Measurements from ENCODE around the gene WDR7.

Gene WDR7

GRCh38 chr18:56936457-56936856, 285.3 kb downstream of the WDR7 start:
- H3K36me3 ChIP-seq (ENCODE audit: control insufficient read depth, insufficient read depth, low read length) = no peaks in the 10 kb centered on the region
- no peaks in the 10 kb centered on the region for H3K27me3 ChIP-seq (ENCODE audit: control insufficient read depth, insufficient read depth, low read length, poor library complexity, severe bottlenecking)
- WGBS, 2 experiments = 85 to 90% methylated on average over 1 of the region's 1 CpG

DNA sequence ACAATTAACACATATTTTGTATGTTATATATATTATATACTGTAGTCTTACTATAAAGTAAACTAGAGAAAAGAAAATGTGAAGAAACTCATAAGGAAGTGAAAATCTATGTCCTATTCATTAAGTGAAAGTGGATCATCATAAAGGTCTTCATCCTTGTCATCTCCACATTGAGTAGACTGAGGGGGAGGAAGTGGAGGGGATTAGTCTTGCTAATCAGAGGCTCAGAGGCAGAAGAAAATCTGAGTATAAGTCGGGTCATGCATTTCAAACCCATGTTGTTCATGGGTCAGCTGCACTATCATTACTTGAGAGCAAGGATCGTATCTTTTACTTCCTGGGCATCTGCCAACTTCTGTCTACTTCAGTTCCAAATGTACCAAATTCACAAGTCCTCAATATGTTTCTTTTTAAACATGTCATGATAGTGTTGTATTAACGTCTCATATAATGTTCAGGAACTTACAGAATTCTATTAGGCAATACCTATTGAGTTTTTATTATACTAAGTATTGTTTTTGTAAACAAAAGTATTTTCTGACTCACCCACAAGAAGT, 286.8 kb downstream of the WDR7 start:
- 93 to 95% methylated on average over 2 to 3 of the region's 3 CpGs for WGBS, 2 experiments
- no peak overlapping the region for H3K4me3 ChIP-seq (ENCODE audit: insufficient read depth, low read depth, low read length)
- no peaks in the 10 kb centered on the region for H3K9me3 ChIP-seq (ENCODE audit: control insufficient read depth, low read length)
- H3K4me1 ChIP-seq (ENCODE audit: control insufficient read depth, insufficient read depth, low read length) = no peaks in the 10 kb centered on the region
- no peaks in the 10 kb centered on the region for H3K36me3 ChIP-seq (ENCODE audit: control insufficient read depth, insufficient read depth, low read length)
- no peak overlapping the region for H3K27ac ChIP-seq (ENCODE audit: insufficient read depth, low read depth, low read length, poor library complexity, severe bottlenecking)
- H3K27me3 ChIP-seq (ENCODE audit: control insufficient read depth, insufficient read depth, low read length, poor library complexity, severe bottlenecking) = no peaks in the 10 kb centered on the region

More at GRCh38 chr18:56936457-56936856, 285.3 kb downstream of the WDR7 start:
- H3K9me3 ChIP-seq (ENCODE audit: control insufficient read depth, low read length) = no peaks in the 10 kb centered on the region
- H3K4me3 ChIP-seq (ENCODE audit: insufficient read depth, low read depth, low read length) = no peak overlapping the region
- no peak overlapping the region for H3K27ac ChIP-seq (ENCODE audit: insufficient read depth, low read depth, low read length, poor library complexity, severe bottlenecking)
- no peaks in the 10 kb centered on the region for H3K4me1 ChIP-seq (ENCODE audit: control insufficient read depth, insufficient read depth, low read length)

DNA sequence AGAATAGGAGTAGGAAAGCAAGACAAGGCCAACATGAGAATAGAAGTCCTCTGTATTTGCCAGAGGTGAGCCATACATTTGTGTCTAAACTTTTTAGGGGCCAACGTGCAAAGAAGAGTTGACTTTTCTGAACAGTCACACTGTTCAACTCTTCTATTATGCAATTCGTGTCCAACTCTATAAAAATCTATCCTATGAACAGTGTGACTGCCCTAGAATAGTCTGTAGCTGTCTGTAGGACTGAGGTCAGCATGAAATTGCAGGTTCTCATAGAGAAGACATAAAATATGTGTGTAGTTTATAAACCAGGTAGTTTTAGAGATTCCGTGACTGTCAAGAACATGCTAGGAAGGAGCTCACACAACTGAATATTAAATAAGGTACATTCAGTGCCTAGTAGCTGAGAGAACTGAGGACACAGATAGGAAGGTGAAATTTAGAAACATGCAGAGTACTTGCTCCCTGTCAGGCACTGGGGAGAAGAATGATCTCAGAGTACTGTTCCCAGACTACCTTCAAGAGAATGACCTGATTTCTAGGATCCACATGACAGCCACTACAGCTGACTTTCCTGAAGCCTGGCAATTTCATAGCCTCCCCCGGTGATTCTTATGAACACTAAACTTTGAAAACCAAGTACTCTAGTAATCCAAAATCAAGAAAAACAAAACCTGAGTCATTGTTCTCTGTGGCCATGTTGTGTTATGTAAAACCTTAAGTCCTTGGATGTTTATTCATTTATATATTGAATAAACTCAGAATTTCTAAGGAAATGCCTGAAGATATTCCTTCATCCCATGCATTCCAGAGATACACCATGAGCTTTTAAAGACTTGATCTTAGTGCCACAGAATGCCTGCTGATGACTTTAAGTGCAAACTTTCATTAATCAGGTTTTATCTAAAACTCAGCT, 294.3 kb downstream of the WDR7 start:
- H3K9me3 ChIP-seq (ENCODE audit: control insufficient read depth, low read length) = no peaks in the 10 kb centered on the region
- no peak overlapping the region for H3K27ac ChIP-seq (ENCODE audit: insufficient read depth, low read depth, low read length, poor library complexity, severe bottlenecking)
- no peaks in the 10 kb centered on the region for H3K27me3 ChIP-seq (ENCODE audit: control insufficient read depth, insufficient read depth, low read length, poor library complexity, severe bottlenecking)
- WGBS, 2 experiments = 92 to 97% methylated on average over 4 of the region's 4 CpGs
- no peaks in the 10 kb centered on the region for H3K36me3 ChIP-seq (ENCODE audit: control insufficient read depth, insufficient read depth, low read length)
- H3K4me1 ChIP-seq (ENCODE audit: control insufficient read depth, insufficient read depth, low read length) = no peaks in the 10 kb centered on the region
- H3K4me3 ChIP-seq (ENCODE audit: insufficient read depth, low read depth, low read length) = no peak overlapping the region

DNA sequence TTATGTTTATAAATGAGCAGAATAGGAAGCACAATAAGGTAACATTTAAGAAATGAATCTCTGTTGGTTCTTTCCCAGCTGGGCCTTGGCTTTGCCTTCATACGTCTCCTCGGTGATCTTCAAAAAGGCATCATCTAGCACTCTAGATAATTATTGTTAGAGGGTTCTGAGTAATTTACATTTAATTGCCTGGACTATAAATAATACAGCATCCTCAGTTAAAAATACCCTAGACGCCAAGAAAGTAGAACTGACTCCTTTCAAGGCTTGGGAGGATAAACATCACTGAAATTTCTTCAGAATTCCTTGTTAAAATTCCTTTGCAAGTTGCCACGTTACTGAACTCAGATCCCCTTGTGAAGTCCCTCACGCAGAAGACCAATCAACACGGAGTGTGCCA, 296.1 kb downstream of the WDR7 start:
- no peaks in the 10 kb centered on the region for H3K4me1 ChIP-seq (ENCODE audit: control insufficient read depth, insufficient read depth, low read length)
- no peak overlapping the region for H3K27ac ChIP-seq (ENCODE audit: insufficient read depth, low read depth, low read length, poor library complexity, severe bottlenecking)
- H3K36me3 ChIP-seq (ENCODE audit: control insufficient read depth, insufficient read depth, low read length) = no peaks in the 10 kb centered on the region
- no peaks in the 10 kb centered on the region for H3K27me3 ChIP-seq (ENCODE audit: control insufficient read depth, insufficient read depth, low read length, poor library complexity, severe bottlenecking)
- no peak overlapping the region for H3K4me3 ChIP-seq (ENCODE audit: insufficient read depth, low read depth, low read length)
- WGBS, 2 experiments = 95 to 98% methylated on average over 5 of the region's 6 CpGs
- no peaks in the 10 kb centered on the region for H3K9me3 ChIP-seq (ENCODE audit: control insufficient read depth, low read length)

DNA sequence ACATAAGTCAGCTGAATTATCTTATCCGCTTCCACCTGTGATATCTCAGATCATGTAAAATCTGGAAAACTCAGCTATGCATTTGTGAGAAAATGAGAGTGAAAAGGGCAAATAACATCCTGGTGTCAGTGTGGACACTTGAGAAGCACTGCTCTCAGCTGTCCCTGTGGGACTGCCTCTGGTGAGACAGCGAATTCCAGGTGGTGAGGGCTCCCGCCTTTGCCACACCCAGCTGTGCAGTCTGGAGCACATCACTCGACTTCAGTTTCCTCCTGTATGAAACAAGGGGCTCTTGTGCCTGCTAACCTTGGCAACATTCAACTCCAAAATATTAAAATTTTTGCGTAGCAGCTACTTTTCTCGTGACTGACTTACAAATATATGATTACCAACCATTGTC, 300.9 kb downstream of the WDR7 start:
- Histone ChIP-seq H3K27ac (ENCODE audit: insufficient read depth, low read depth, low read length, poor library complexity, severe bottlenecking) (no peak overlapping the region), H3K36me3 (ENCODE audit: control insufficient read depth, insufficient read depth, low read length) (no peaks in the 10 kb centered on the region), H3K27me3 (ENCODE audit: control insufficient read depth, insufficient read depth, low read length, poor library complexity, severe bottlenecking) (no peaks in the 10 kb centered on the region), H3K4me3 (ENCODE audit: insufficient read depth, low read depth, low read length) (no peak overlapping the region), H3K4me1 (ENCODE audit: control insufficient read depth, insufficient read depth, low read length) (no peaks in the 10 kb centered on the region), H3K9me3 (ENCODE audit: control insufficient read depth, low read length) (no peaks in the 10 kb centered on the region)
- 83 to 84% methylated on average over 6 of the region's 6 CpGs for WGBS, 2 experiments

DNA sequence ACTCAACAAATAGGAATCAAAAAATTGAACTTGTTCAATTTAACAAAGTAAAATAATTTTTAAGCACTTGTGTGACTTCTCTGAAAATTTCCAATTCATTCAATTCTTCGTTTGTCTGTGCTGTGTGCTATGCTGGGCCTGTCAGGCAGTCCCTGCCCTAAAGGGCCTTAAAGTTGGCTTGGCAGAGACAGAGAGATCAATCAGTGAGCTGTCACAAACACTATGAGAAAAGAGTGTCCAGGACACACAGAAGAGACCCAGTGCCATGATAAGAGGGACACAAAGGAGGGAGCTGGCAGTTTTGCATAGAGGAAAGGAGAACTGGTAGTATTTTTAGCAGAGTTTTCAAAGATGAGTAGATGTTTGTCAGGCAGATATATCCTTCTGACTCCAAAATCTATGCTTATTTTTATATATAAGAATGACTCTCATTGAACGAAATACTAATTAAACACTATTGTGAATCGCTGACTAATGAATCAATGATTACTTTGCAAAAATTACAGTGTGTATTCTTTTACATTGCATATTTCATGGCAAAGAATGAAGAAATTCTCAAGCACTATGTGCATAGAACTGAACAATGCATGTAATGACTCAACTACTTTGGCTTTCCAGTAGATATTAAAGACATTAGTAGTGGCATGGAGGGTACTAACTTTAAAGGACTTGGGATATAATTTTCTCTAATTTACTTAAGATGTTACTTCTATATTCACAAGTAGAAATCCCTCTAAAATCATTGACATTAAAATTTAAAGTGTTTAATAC, 302.5 kb downstream of the WDR7 start:
- Histone ChIP-seq H3K27me3 (ENCODE audit: control insufficient read depth, insufficient read depth, low read length, poor library complexity, severe bottlenecking) (no peaks in the 10 kb centered on the region), H3K4me3 (ENCODE audit: insufficient read depth, low read depth, low read length) (no peak overlapping the region), H3K27ac (ENCODE audit: insufficient read depth, low read depth, low read length, poor library complexity, severe bottlenecking) (no peak overlapping the region), H3K36me3 (ENCODE audit: control insufficient read depth, insufficient read depth, low read length) (no peaks in the 10 kb centered on the region), H3K4me1 (ENCODE audit: control insufficient read depth, insufficient read depth, low read length) (no peaks in the 10 kb centered on the region), H3K9me3 (ENCODE audit: control insufficient read depth, low read length) (no peaks in the 10 kb centered on the region)
- 91 to 100% methylated on average over 1 to 3 of the region's 3 CpGs for WGBS, 2 experiments

- no peaks in the 10 kb centered on the region for H3K36me3 ChIP-seq (ENCODE audit: control insufficient read depth, insufficient read depth, low read length)
- H3K4me3 ChIP-seq (ENCODE audit: insufficient read depth, low read depth, low read length) = no peak overlapping the region
- H3K4me1 ChIP-seq (ENCODE audit: control insufficient read depth, insufficient read depth, low read length) = no peaks in the 10 kb centered on the region
- no peak overlapping the region for H3K27ac ChIP-seq (ENCODE audit: insufficient read depth, low read depth, low read length, poor library complexity, severe bottlenecking)
- H3K27me3 ChIP-seq (ENCODE audit: control insufficient read depth, insufficient read depth, low read length, poor library complexity, severe bottlenecking) = no peaks in the 10 kb centered on the region
- WGBS, 2 experiments = 88 to 100% methylated on average over 1 of the region's 1 CpG
- H3K9me3 ChIP-seq (ENCODE audit: control insufficient read depth, low read length) = no peaks in the 10 kb centered on the region
These were observed 304.3 kb downstream of the WDR7 start for GRCh38 chr18:56955490-56955889.

- H3K36me3 ChIP-seq (ENCODE audit: control insufficient read depth, insufficient read depth, low read length) = no peaks in the 10 kb centered on the region
- H3K9me3 ChIP-seq (ENCODE audit: control insufficient read depth, low read length) = no peaks in the 10 kb centered on the region
- WGBS, 2 experiments = 77 to 82% methylated on average over 3 of the region's 3 CpGs
- no peak overlapping the region for H3K4me3 ChIP-seq (ENCODE audit: insufficient read depth, low read depth, low read length)
- no peak overlapping the region for H3K27ac ChIP-seq (ENCODE audit: insufficient read depth, low read depth, low read length, poor library complexity, severe bottlenecking)
- no peaks in the 10 kb centered on the region for H3K27me3 ChIP-seq (ENCODE audit: control insufficient read depth, insufficient read depth, low read length, poor library complexity, severe bottlenecking)
- H3K4me1 ChIP-seq (ENCODE audit: control insufficient read depth, insufficient read depth, low read length) = no peaks in the 10 kb centered on the region
These were observed 308.0 kb downstream of the WDR7 start for GRCh38 chr18:56959120-56959519.

DNA sequence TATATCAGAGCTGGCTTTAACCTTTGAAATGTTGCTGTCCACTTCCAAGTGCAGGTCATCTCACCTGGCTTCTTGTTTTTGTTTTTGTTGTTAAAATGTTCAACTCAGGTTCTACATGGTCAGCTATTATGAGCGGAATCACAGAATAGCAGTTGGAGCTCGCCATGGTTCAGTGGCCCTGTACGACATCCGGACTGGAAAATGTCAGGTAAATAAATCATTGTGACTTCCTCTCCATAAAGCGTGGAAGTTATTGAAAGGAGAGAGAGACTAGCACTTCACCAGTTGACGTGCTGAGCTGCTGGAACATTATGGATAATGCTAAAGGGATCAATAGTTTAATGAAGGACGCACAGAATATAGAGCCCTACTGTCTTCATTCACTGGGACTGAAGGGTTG, 311.2 kb downstream of the WDR7 start:
- no peak overlapping the region for H3K27ac ChIP-seq (ENCODE audit: insufficient read depth, low read depth, low read length, poor library complexity, severe bottlenecking)
- no peaks in the 10 kb centered on the region for H3K27me3 ChIP-seq (ENCODE audit: control insufficient read depth, insufficient read depth, low read length, poor library complexity, severe bottlenecking)
- H3K36me3 ChIP-seq (ENCODE audit: control insufficient read depth, insufficient read depth, low read length) = no peaks in the 10 kb centered on the region
- H3K4me3 ChIP-seq (ENCODE audit: insufficient read depth, low read depth, low read length) = no peak overlapping the region
- H3K4me1 ChIP-seq (ENCODE audit: control insufficient read depth, insufficient read depth, low read length) = no peaks in the 10 kb centered on the region
- 96% methylated on average over 7 of the region's 7 CpGs for WGBS, 2 experiments
- no peaks in the 10 kb centered on the region for H3K9me3 ChIP-seq (ENCODE audit: control insufficient read depth, low read length)

- no peaks in the 10 kb centered on the region for H3K4me1 ChIP-seq (ENCODE audit: control insufficient read depth, insufficient read depth, low read length)
- no peaks in the 10 kb centered on the region for H3K36me3 ChIP-seq (ENCODE audit: control insufficient read depth, insufficient read depth, low read length)
- H3K9me3 ChIP-seq (ENCODE audit: control insufficient read depth, low read length) = no peaks in the 10 kb centered on the region
- H3K27me3 ChIP-seq (ENCODE audit: control insufficient read depth, insufficient read depth, low read length, poor library complexity, severe bottlenecking) = no peaks in the 10 kb centered on the region
- no peak overlapping the region for H3K27ac ChIP-seq (ENCODE audit: insufficient read depth, low read depth, low read length, poor library complexity, severe bottlenecking)
- WGBS, 2 experiments = 55 to 84% methylated on average over 2 to 3 of the region's 3 CpGs
- H3K4me3 ChIP-seq (ENCODE audit: insufficient read depth, low read depth, low read length) = no peak overlapping the region
These were observed 315.9 kb downstream of the WDR7 start for GRCh38 chr18:56967035-56967434.

Measured in ectodermal cell (in vitro differentiated cells).